Neural cell (in vitro differentiated cells): Measurements from ENCODE around the gene NDUFA11. TPM values are rescaled to one million over a fixed set of nuclear protein-coding genes. Genes with fewer than 3 reads are reported as not detected.

Experiments
- H2AFZ ChIP-seq: fragments of 200-600, 300-800 bp; sonication (generic), shearing (Covaris generic); 2 replicates; pipeline ENCODE4 v1.6.0; 2014; ENCODE audit warnings: low read depth, mild to moderate bottlenecking, antibody characterized with exemption, low read length, moderate library complexity
- H3F3A ChIP-seq: fragments of 200-600 bp; shearing (Covaris generic); 2 replicates; pipeline ENCODE4 v1.6.1; 2016; ENCODE audit warnings: mild to moderate bottlenecking, moderate library complexity, mixed read lengths, antibody characterized with exemption, low read length; ENCODE audit not compliant: insufficient read depth, poor library complexity, severe bottlenecking
- H3K27ac ChIP-seq: fragments of 200-600, 300-800 bp; sonication (generic), shearing (Covaris generic); 2 replicates; pipeline ENCODE4 v1.5.1; 2014; ENCODE audit warnings: mild to moderate bottlenecking, low read length, moderate library complexity
- H3K27me3 ChIP-seq: fragments of 300-800, 200-600 bp; sonication (generic), shearing (Covaris generic); 2 replicates; pipeline ENCODE4 v1.6.0; 2014; ENCODE audit warnings: mild to moderate bottlenecking, low read depth, low read length, moderate library complexity; ENCODE audit not compliant: insufficient read depth
- H3K36me3 ChIP-seq: fragments of 300-800, 200-600 bp; sonication (generic), shearing (Covaris generic); 2 replicates; pipeline ENCODE4 v1.5.1; 2014; ENCODE audit warnings: mild to moderate bottlenecking, antibody characterized with exemption, low read length, moderate library complexity; ENCODE audit not compliant: insufficient read depth
- H3K4me2 ChIP-seq: fragments of 300-800, 200-600 bp; sonication (generic), shearing (Covaris generic); 2 replicates; pipeline ENCODE4 v1.6.0; 2014; ENCODE audit warnings: mild to moderate bottlenecking, low read length
- H3K4me3 ChIP-seq: fragments of 300-800, 200-600 bp; sonication (generic), shearing (Covaris generic); 2 replicates; pipeline ENCODE4 v1.5.1; 2014; ENCODE audit warnings: mild to moderate bottlenecking, low read length, moderate library complexity
- H3K79me2 ChIP-seq: fragments of 200-600 bp; shearing (Covaris generic); replicated peaks from 2 replicates; pipeline ENCODE4 v1.6.0; 2014; ENCODE audit warnings: mild to moderate bottlenecking, low read length, moderate library complexity; ENCODE audit not compliant: insufficient read depth
- H3K9ac ChIP-seq: fragments of 300-800, 200-600 bp; sonication (generic), shearing (Covaris generic); 2 replicates; pipeline ENCODE4 v1.6.1; 2016; ENCODE audit warnings: mild to moderate bottlenecking, low read length, mixed read lengths
- H3K9me2 ChIP-seq: fragments of 200-600 bp; shearing (Covaris generic); 2 replicates; pipeline ENCODE4 v1.6.1; 2016; ENCODE audit warnings: mild to moderate bottlenecking, low read length, mixed read lengths; ENCODE audit not compliant: insufficient read depth
- H3K9me3 ChIP-seq: fragments of 200-600, 300-800 bp; sonication (generic), shearing (Covaris generic); 2 replicates; pipeline ENCODE4 v1.6.1; 2016; ENCODE audit warnings: mild to moderate bottlenecking, mixed run types, low read length, moderate library complexity, mixed read lengths
- H4K20me1 ChIP-seq: fragments of 200-600 bp; shearing (Covaris generic); 2 replicates; pipeline ENCODE4 v1.6.1; 2016; ENCODE audit warnings: mild to moderate bottlenecking, mixed run types; ENCODE audit not compliant: insufficient read depth
- EZH2 ChIP-seq: fragments of 200-600, 300-800 bp; shearing (Covaris generic), sonication (generic); IDR thresholded peaks from 2 replicates; pipeline ENCODE4 v1.6.1; 2014; ENCODE audit warnings: antibody characterized with exemption, low read length, borderline replicate concordance, mild to moderate bottlenecking; ENCODE audit not compliant: insufficient read depth, poor library complexity, severe bottlenecking
- MXI1 ChIP-seq: fragments of 450-650 bp; conservative IDR thresholded peaks from 2 replicates; pipeline ENCODE4 v1.6.1; 2014; ENCODE audit warnings: antibody characterized with exemption, mild to moderate bottlenecking; ENCODE audit not compliant: poor library complexity, severe bottlenecking
- RAD21 ChIP-seq: fragments of 450-650 bp; conservative IDR thresholded peaks from 2 replicates; pipeline ENCODE4 v1.6.1; 2014; ENCODE audit warnings: antibody characterized with exemption, mild to moderate bottlenecking, moderate library complexity
- SMC3 ChIP-seq: fragments of 450-650 bp; conservative IDR thresholded peaks from 2 replicates; pipeline ENCODE4 v1.6.1; 2014; ENCODE audit warnings: antibody characterized with exemption, mild to moderate bottlenecking, moderate library complexity; ENCODE audit not compliant: poor library complexity
- polyA plus RNA-seq: library from polyadenylated mRNA; depleted of rRNA; stranded (reverse); fragments of >200 nt; gene quantifications from 2 replicates; pipeline ENCODE4 v1.2.3, GENCODE V29; 2014
- TF ChIP-seq, protein P1 (sequence below): IDR thresholded peaks from 2 replicates; pipeline ENCODE4 v1.6.1; 2012; ENCODE audit warnings: borderline replicate concordance
- TF ChIP-seq, protein P2 (sequence below): fragments of 450-650 bp; IDR thresholded peaks from 2 replicates; pipeline ENCODE4 v1.5.1; 2014; ENCODE audit warnings: antibody characterized with exemption, mild to moderate bottlenecking, moderate library complexity; ENCODE audit not compliant: poor library complexity, severe bottlenecking

The NDUFA11 gene
- polyA plus RNA-seq, 1 donor from 2014 or later: 594 TPM

DNA sequence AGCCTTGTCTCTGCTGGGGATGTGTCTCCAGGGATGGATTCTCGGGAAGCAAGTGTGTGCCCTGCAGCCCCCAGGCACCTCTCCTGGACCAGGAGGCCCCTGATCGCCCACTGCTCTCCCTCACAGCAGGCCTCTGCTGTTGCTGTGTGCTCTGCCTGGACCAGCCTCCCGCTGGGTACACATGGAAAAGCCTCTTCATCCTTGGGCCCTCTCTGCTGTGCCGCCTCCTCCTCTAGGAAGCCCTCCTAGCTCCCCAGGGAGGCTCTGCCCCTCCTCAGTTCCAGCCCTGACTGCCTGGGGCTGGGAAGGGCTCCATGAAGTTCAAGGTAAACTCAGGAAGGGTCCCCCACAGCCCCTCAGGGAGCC, 12.0 kb downstream of the NDUFA11 start:
- no peaks in the 10 kb centered on the region for H3K27me3 ChIP-seq
- TF ChIP-seq, protein P1, sequence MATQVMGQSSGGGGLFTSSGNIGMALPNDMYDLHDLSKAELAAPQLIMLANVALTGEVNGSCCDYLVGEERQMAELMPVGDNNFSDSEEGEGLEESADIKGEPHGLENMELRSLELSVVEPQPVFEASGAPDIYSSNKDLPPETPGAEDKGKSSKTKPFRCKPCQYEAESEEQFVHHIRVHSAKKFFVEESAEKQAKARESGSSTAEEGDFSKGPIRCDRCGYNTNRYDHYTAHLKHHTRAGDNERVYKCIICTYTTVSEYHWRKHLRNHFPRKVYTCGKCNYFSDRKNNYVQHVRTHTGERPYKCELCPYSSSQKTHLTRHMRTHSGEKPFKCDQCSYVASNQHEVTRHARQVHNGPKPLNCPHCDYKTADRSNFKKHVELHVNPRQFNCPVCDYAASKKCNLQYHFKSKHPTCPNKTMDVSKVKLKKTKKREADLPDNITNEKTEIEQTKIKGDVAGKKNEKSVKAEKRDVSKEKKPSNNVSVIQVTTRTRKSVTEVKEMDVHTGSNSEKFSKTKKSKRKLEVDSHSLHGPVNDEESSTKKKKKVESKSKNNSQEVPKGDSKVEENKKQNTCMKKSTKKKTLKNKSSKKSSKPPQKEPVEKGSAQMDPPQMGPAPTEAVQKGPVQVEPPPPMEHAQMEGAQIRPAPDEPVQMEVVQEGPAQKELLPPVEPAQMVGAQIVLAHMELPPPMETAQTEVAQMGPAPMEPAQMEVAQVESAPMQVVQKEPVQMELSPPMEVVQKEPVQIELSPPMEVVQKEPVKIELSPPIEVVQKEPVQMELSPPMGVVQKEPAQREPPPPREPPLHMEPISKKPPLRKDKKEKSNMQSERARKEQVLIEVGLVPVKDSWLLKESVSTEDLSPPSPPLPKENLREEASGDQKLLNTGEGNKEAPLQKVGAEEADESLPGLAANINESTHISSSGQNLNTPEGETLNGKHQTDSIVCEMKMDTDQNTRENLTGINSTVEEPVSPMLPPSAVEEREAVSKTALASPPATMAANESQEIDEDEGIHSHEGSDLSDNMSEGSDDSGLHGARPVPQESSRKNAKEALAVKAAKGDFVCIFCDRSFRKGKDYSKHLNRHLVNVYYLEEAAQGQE: no peak
- TF ChIP-seq SMC3 (no peak), RAD21 (no peak), MXI1 (no peak), EZH2 (no peak)
- TF ChIP-seq, protein P2, sequence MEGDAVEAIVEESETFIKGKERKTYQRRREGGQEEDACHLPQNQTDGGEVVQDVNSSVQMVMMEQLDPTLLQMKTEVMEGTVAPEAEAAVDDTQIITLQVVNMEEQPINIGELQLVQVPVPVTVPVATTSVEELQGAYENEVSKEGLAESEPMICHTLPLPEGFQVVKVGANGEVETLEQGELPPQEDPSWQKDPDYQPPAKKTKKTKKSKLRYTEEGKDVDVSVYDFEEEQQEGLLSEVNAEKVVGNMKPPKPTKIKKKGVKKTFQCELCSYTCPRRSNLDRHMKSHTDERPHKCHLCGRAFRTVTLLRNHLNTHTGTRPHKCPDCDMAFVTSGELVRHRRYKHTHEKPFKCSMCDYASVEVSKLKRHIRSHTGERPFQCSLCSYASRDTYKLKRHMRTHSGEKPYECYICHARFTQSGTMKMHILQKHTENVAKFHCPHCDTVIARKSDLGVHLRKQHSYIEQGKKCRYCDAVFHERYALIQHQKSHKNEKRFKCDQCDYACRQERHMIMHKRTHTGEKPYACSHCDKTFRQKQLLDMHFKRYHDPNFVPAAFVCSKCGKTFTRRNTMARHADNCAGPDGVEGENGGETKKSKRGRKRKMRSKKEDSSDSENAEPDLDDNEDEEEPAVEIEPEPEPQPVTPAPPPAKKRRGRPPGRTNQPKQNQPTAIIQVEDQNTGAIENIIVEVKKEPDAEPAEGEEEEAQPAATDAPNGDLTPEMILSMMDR: no peak
- no peak overlapping the region for H3K27ac ChIP-seq
- H3F3A ChIP-seq: no peaks in the 10 kb centered on the region
- H3K9me3 ChIP-seq: no peaks in the 10 kb centered on the region
- no peak overlapping the region for H3K4me3 ChIP-seq
- H3K4me2 ChIP-seq: no peak overlapping the region
- H3K9ac ChIP-seq: no peak overlapping the region
- H3K79me2 ChIP-seq: no peaks in the 10 kb centered on the region
- no peak overlapping the region for H2AFZ ChIP-seq
- H4K20me1 ChIP-seq: no peaks in the 10 kb centered on the region
- H3K36me3 ChIP-seq: no peaks in the 10 kb centered on the region
- no peaks in the 10 kb centered on the region for H3K9me2 ChIP-seq

DNA sequence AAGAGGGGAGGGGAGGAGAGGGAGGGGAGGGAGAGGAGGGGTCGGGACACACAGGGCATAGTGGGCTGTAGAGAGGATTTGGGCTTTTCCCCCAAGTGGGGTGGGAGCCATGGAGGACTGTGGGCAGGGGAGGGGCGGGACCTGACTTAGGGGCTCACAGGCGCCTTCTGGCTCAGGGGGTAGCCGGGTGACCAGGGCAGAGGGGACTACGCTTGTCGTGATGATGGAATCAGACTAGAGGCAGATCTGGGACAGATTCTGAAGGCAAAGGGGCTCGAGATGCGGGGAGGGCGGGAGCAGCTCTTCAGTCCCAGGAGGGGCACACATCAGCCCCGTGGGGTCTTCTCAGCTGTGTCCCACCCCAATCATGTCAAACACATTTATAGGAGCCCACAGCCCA, 13.5 kb downstream of the NDUFA11 start:
- H3K27me3 ChIP-seq: no peaks in the 10 kb centered on the region
- no peaks in the 10 kb centered on the region for H3F3A ChIP-seq
- H3K9me3 ChIP-seq: no peaks in the 10 kb centered on the region
- no peaks in the 10 kb centered on the region for H3K79me2 ChIP-seq
- TF ChIP-seq, protein P1: no peak
- TF ChIP-seq, protein P2: no peak
- no peak for TF ChIP-seq RAD21
- H2AFZ ChIP-seq: no peak overlapping the region
- H3K27ac ChIP-seq: no peak overlapping the region
- no peaks in the 10 kb centered on the region for H3K9me2 ChIP-seq
- H4K20me1 ChIP-seq: no peaks in the 10 kb centered on the region
- H3K4me2 ChIP-seq: no peak overlapping the region
- no peaks in the 10 kb centered on the region for H3K36me3 ChIP-seq
- no peak overlapping the region for H3K9ac ChIP-seq
- H3K4me3 ChIP-seq: no peak overlapping the region
